HepG2 (cell line): ENCODE results near the gene INPP4B.

Source experiments
- CC2D1A ChIP-seq: sonication (generic); formaldehyde crosslinking; IDR thresholded peaks from 2 replicates; pipeline ENCODE4 v1.8.1; 2023; ENCODE audit warnings: mild to moderate bottlenecking, missing genetic modification reagents
- CTCF ChIP-seq: sonication (generic); formaldehyde crosslinking; IDR thresholded peaks from 2 replicates; pipeline ENCODE4 v1.5.0; 2020; ENCODE audit warnings: mild to moderate bottlenecking, missing genetic modification reagents, moderate library complexity
- FLYWCH1 ChIP-seq: sonication (generic); formaldehyde crosslinking; IDR thresholded peaks from 2 replicates; pipeline ENCODE4 v1.8.1; 2023; ENCODE audit warnings: mild to moderate bottlenecking, missing genetic modification reagents
- HNRNPH1 ChIP-seq: fragments of 200-400 bp; formaldehyde crosslinking; optimal IDR thresholded peaks from 2 replicates; pipeline ENCODE3; 2017; ENCODE audit warnings: mild to moderate bottlenecking, low read depth, low read length
- JUN ChIP-seq: sonication (generic); formaldehyde crosslinking; IDR thresholded peaks from 2 replicates; pipeline ENCODE4 v1.4.0; 2020; ENCODE audit warnings: mild to moderate bottlenecking, missing genetic modification reagents
- MAX ChIP-seq: IDR thresholded peaks from 2 replicates; pipeline ENCODE4 v1.6.1; 2012; ENCODE audit warnings: inconsistent platforms
- MLXIP ChIP-seq: sonication (generic); formaldehyde crosslinking; IDR thresholded peaks from 2 replicates; pipeline ENCODE4 v1.9.0; 2021; ENCODE audit warnings: missing genetic modification reagents, borderline replicate concordance
- POLR2G ChIP-seq: fragments of 200-400 bp; formaldehyde crosslinking; IDR thresholded peaks from 2 replicates; pipeline ENCODE4 v1.6.1; 2018; ENCODE audit warnings: mild to moderate bottlenecking, low read depth, low read length, moderate library complexity
- RFX5 ChIP-seq: IDR thresholded peaks from 2 replicates; pipeline ENCODE4 v1.6.1; 2011; ENCODE audit warnings: low read depth, low read length, improper control_type of control experiment
- SKIL ChIP-seq: sonication (generic); formaldehyde crosslinking; IDR thresholded peaks from 2 replicates; pipeline ENCODE4 v1.8.0; 2022; ENCODE audit warnings: missing genetic modification reagents, mild to moderate bottlenecking, moderate library complexity, borderline replicate concordance
- ZBTB20 ChIP-seq: sonication (generic); formaldehyde crosslinking; IDR thresholded peaks from 2 replicates; pipeline ENCODE4 v1.8.1; 2023; ENCODE audit warnings: missing genetic modification reagents, low read depth, mild to moderate bottlenecking, borderline replicate concordance
- ZMYM2 ChIP-seq: sonication (generic); formaldehyde crosslinking; IDR thresholded peaks from 2 replicates; pipeline ENCODE4 v1.8.0; 2022; ENCODE audit warnings: mild to moderate bottlenecking, missing genetic modification reagents
- ZNF891 ChIP-seq: sonication (generic); formaldehyde crosslinking; IDR thresholded peaks from 2 replicates; pipeline ENCODE4 v1.5.0; 2020; ENCODE audit warnings: mild to moderate bottlenecking, missing genetic modification reagents
- ZXDC ChIP-seq: sonication (generic); formaldehyde crosslinking; IDR thresholded peaks from 2 replicates; pipeline ENCODE4 v1.5.0; 2020; ENCODE audit warnings: mild to moderate bottlenecking, missing genetic modification reagents

GRCh38 chr4:142574306-142574705 lies 271.8 kb downstream of the INPP4B start:
- TF ChIP-seq CTCF: no peak
- no peak for TF ChIP-seq SKIL (CRISPR knock-in tag)
- TF ChIP-seq POLR2G: no peak
- TF ChIP-seq ZNF891 (CRISPR knock-in tag): no peak
- no peak for TF ChIP-seq RFX5
- no peak for TF ChIP-seq MLXIP (CRISPR knock-in tag)
- TF ChIP-seq HNRNPH1: no peak
- TF ChIP-seq ZBTB20: no peak
- no peak for TF ChIP-seq JUN (CRISPR knock-in tag)
- TF ChIP-seq MAX: no peak
- TF ChIP-seq ZMYM2: no peak
- TF ChIP-seq ZXDC (CRISPR knock-in tag): no peak
- no peak for TF ChIP-seq CC2D1A (CRISPR knock-in tag)
- TF ChIP-seq FLYWCH1 (CRISPR knock-in tag): no peak
